ENCODE data around the gene FHOD1.

GRCh38 chr16:67277294-67277998 lies 30.2 kb upstream of the FHOD1 start:
- TF ChIP-seq CTCF (IDR thresholded peaks at IDR 0.05; ENCODE audit: low read length): no peak
- no peak for TF ChIP-seq EZH2 (IDR thresholded peaks at IDR 0.05; ENCODE audit: borderline replicate concordance, low read length)
